ENCODE results near the gene ALOX12B.

DNA sequence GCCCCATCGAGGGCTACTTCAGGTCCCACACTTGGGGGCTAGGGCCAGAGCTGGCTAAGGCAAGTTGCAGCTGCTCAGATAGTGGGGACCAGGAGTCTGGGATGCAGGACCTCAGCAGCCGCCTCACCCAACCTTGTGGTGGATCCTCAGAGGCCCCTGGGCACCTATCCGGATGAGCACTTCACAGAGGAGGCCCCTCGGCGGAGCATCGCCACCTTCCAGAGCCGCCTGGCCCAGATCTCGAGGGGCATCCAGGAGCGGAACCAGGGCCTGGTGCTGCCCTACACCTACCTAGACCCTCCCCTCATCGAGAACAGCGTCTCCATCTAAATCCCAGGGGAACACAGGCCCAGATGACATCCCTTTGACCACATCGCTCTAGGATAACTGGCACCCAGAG lies 39.3 kb downstream of the ALOX12B start:
- TF ChIP-seq, protein P1, sequence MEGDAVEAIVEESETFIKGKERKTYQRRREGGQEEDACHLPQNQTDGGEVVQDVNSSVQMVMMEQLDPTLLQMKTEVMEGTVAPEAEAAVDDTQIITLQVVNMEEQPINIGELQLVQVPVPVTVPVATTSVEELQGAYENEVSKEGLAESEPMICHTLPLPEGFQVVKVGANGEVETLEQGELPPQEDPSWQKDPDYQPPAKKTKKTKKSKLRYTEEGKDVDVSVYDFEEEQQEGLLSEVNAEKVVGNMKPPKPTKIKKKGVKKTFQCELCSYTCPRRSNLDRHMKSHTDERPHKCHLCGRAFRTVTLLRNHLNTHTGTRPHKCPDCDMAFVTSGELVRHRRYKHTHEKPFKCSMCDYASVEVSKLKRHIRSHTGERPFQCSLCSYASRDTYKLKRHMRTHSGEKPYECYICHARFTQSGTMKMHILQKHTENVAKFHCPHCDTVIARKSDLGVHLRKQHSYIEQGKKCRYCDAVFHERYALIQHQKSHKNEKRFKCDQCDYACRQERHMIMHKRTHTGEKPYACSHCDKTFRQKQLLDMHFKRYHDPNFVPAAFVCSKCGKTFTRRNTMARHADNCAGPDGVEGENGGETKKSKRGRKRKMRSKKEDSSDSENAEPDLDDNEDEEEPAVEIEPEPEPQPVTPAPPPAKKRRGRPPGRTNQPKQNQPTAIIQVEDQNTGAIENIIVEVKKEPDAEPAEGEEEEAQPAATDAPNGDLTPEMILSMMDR (IDR thresholded peaks at IDR 0.05): no peak
- no peak for TF ChIP-seq EZH2 (IDR thresholded peaks at IDR 0.05; ENCODE audit: borderline replicate concordance, insufficient read depth, low read depth, low read length, poor library complexity, severe bottlenecking)

Measured in B cell (primary cell).